ENCODE data around the gene RPUSD1.

DNA sequence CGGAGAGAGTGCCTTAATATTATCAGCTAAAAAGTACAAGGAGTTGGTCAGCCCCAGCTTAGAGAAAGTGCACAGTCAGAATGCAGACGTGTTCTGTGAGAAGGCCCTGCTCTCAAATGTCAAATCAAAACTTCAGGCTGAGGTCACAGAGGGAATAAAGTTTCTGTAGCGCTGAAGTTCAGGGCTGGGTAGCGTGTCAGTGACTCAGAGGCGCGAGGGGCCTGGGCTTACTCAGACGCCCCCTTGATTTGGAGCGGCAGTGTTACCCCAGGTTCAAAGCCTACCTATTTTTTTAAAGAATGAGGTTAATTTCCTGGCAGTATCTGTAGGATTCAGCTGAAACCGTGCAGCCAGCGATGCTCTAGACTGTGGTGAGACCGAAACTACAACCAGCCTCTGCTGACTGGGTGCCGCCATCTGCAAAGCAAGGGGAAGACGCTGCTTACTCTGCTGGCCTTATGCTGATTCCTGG is 52.2 kb downstream of the RPUSD1 start:
- TF ChIP-seq, protein P1, sequence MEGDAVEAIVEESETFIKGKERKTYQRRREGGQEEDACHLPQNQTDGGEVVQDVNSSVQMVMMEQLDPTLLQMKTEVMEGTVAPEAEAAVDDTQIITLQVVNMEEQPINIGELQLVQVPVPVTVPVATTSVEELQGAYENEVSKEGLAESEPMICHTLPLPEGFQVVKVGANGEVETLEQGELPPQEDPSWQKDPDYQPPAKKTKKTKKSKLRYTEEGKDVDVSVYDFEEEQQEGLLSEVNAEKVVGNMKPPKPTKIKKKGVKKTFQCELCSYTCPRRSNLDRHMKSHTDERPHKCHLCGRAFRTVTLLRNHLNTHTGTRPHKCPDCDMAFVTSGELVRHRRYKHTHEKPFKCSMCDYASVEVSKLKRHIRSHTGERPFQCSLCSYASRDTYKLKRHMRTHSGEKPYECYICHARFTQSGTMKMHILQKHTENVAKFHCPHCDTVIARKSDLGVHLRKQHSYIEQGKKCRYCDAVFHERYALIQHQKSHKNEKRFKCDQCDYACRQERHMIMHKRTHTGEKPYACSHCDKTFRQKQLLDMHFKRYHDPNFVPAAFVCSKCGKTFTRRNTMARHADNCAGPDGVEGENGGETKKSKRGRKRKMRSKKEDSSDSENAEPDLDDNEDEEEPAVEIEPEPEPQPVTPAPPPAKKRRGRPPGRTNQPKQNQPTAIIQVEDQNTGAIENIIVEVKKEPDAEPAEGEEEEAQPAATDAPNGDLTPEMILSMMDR (IDR thresholded peaks at IDR 0.05; ENCODE audit: low read depth, low read length) = no peak
- TF ChIP-seq POLR2A (IDR thresholded peaks at IDR 0.05; ENCODE audit: extremely low read depth, insufficient read length) = no peak
- TF ChIP-seq, protein P2, sequence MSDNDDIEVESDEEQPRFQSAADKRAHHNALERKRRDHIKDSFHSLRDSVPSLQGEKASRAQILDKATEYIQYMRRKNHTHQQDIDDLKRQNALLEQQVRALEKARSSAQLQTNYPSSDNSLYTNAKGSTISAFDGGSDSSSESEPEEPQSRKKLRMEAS (IDR thresholded peaks at IDR 0.05; ENCODE audit: low read depth, low read length) = no peak
- no peak for TF ChIP-seq MYC (IDR thresholded peaks at IDR 0.05; ENCODE audit: low read depth, low read length)
